ENCODE results near the gene RNF149.

The RNF149 gene

GRCh38 chr2:101341901-101342624, 33.6 kb upstream of the RNF149 start:
- peak; percentile 43 to 69 for DNase-seq (ENCODE audit: low read depth in 1 of 2, low spot score in 1 of 2)
- TF ChIP-seq POLR2AphosphoS5 (IDR thresholded peaks at IDR 0.05; ENCODE audit: low read depth): no peak
- TF ChIP-seq CTCF (IDR thresholded peaks at IDR 0.05; ENCODE audit: insufficient read depth, low read length): peak; percentile 82
- no peak for TF ChIP-seq REST (IDR thresholded peaks at IDR 0.05; ENCODE audit: insufficient replicate concordance, low read depth)
- no peak for TF ChIP-seq GABPA (IDR thresholded peaks at IDR 0.05; ENCODE audit: low read depth)
- TF ChIP-seq SPI1 (IDR thresholded peaks at IDR 0.05; ENCODE audit: borderline replicate concordance, low read depth): no peak
- Histone ChIP-seq H3K4me3 (replicated peaks; ENCODE audit: insufficient read depth, low read length) (no peak overlapping the region), H3K27me3 (ENCODE audit: insufficient read depth, poor library complexity, severe bottlenecking) (no peaks in the 10 kb centered on the region), H3K27ac (replicated peaks) (no peak overlapping the region)

GRCh38 chr2:101341421-101341820, 32.9 kb upstream of the RNF149 start:
- no peaks in the 10 kb centered on the region for H3K27me3 ChIP-seq (ENCODE audit: insufficient read depth, poor library complexity, severe bottlenecking)
- H3K27ac ChIP-seq (replicated peaks): no peak overlapping the region
- TF ChIP-seq POLR2AphosphoS5 (IDR thresholded peaks at IDR 0.05; ENCODE audit: low read depth) (no peak), SPI1 (IDR thresholded peaks at IDR 0.05; ENCODE audit: borderline replicate concordance, low read depth) (no peak)
- H3K4me3 ChIP-seq (replicated peaks; ENCODE audit: insufficient read depth, low read length): no peak overlapping the region
- no peak for DNase-seq (ENCODE audit: low read depth in 1 of 2, low spot score in 1 of 2)

GRCh38 chr2:101340141-101340551, 31.6 kb upstream of the RNF149 start:
- Histone ChIP-seq H3K4me3 (replicated peaks; ENCODE audit: insufficient read depth, low read length) (no peak overlapping the region), H3K27ac (replicated peaks) (no peak overlapping the region; the same call in 1 of the 2 replicates), H3K27me3 (ENCODE audit: insufficient read depth, poor library complexity, severe bottlenecking) (no peaks in the 10 kb centered on the region)
- TF ChIP-seq GABPA (IDR thresholded peaks at IDR 0.05; ENCODE audit: low read depth) (no peak), CTCF (IDR thresholded peaks at IDR 0.05; ENCODE audit: insufficient read depth, low read length) (no peak), REST (IDR thresholded peaks at IDR 0.05; ENCODE audit: insufficient replicate concordance, low read depth) (no peak), POLR2AphosphoS5 (IDR thresholded peaks at IDR 0.05; ENCODE audit: low read depth) (no peak), SPI1 (IDR thresholded peaks at IDR 0.05; ENCODE audit: borderline replicate concordance, low read depth) (no peak)
- peak in 1 of 2 experiments; percentile 24 for DNase-seq (ENCODE audit: low read depth in 1 of 2, low spot score in 1 of 2)

- no peaks in the 10 kb centered on the region for H3K27me3 ChIP-seq (ENCODE audit: insufficient read depth, poor library complexity, severe bottlenecking)
These were observed 30.9 kb upstream of the RNF149 start for GRCh38 chr2:101339266-101339880.

More at GRCh38 chr2:101339266-101339880, 30.9 kb upstream of the RNF149 start:
- no peak for TF ChIP-seq CTCF (IDR thresholded peaks at IDR 0.05; ENCODE audit: insufficient read depth, low read length)
- TF ChIP-seq POLR2AphosphoS5 (IDR thresholded peaks at IDR 0.05; ENCODE audit: low read depth): no peak
- TF ChIP-seq REST (IDR thresholded peaks at IDR 0.05; ENCODE audit: insufficient replicate concordance, low read depth): no peak
- TF ChIP-seq SPI1 (IDR thresholded peaks at IDR 0.05; ENCODE audit: borderline replicate concordance, low read depth): no peak
- TF ChIP-seq GABPA (IDR thresholded peaks at IDR 0.05; ENCODE audit: low read depth): no peak
- Histone ChIP-seq H3K27ac (replicated peaks) (no peak overlapping the region), H3K4me3 (replicated peaks; ENCODE audit: insufficient read depth, low read length) (no peak overlapping the region)
- DNase-seq (ENCODE audit: low read depth in 1 of 2, low spot score in 1 of 2): no peak
